Neural progenitor cell (in vitro differentiated cells): ENCODE data around the gene SMAP2.

Source experiments
- CTCF ChIP-seq: fragments of 200-600 bp; sonication (generic); IDR thresholded peaks from 2 replicates; pipeline ENCODE4 v1.5.1; 2017; ENCODE audit warnings: antibody characterized with exemption, mild to moderate bottlenecking
- EZH2 ChIP-seq: fragments of 200-600 bp; sonication (generic); IDR thresholded peaks from 2 replicates; pipeline ENCODE4 v1.6.1; 2017; ENCODE audit warnings: antibody characterized with exemption, mild to moderate bottlenecking, moderate library complexity

GRCh38 chr1:40363721-40364120, 9.8 kb upstream of the SMAP2 start:
- peak; percentile 22 for TF ChIP-seq CTCF
- TF ChIP-seq EZH2 = no peak
